ENCODE data around the gene MAN2B2. TPM values are rescaled to one million over a fixed set of nuclear protein-coding genes. Genes with fewer than 3 reads are reported as not detected.
"Not testable (repeated sequence)": the region's sequence is repeated elsewhere in the genome, so short reads cannot be mapped to it uniquely, and the experiment has no call there.

MAN2B2 gene
- total RNA-seq, 2 experiments from 2014 or later: 13.7 to 19.4 TPM

DNA sequence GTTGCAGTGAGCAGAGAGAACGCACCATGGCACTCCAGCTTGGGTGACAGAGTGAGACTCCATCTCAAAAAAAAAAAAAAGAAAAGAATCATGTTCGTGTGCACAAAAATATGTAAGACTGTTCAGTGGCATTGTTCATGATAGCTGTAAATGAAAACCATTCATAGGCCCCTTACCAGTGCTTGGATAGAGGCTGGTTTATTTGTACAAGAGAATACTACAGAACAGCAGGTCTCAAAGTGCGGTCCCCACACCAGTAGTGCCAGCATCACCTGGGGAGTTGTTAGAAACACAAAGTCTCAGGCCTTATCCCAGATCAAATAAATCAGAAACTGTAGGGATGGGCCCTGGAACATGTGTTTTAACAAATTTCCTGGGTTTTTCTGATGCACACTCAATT is 52.8 kb downstream of the MAN2B2 start:
- H2AFZ ChIP-seq (ENCODE audit: low read length): no peak overlapping the region
- no peaks in the 10 kb centered on the region for H4K20me1 ChIP-seq (ENCODE audit: insufficient read depth, low read length)
- POLR2A ChIA-PET: interaction anchor here (0.7 kb wide), 1 partner anchor 1739 kb away, joined by 4 read pairs; no protein-coding TSS in a partner anchor
- peaks cover 1% of the 10 kb centered on the region for H3K4me1 ChIP-seq (ENCODE audit: insufficient read depth, low read length, poor library complexity, severe bottlenecking)
- DNase-seq (ENCODE audit: low spot score): no peak
- H3K9me3 ChIP-seq (ENCODE audit: low read length): no peaks in the 10 kb centered on the region
- intact Hi-C loops (cut with micrococcal nuclease; ENCODE audit: unreplicated experiment): no loop called here
- TF ChIP-seq EZH2phosphoT487 (IDR thresholded peaks at IDR 0.05; ENCODE audit: borderline replicate concordance, low read depth, low read length) (no peak), CTCF (conservative IDR thresholded peaks at IDR 0.05; ENCODE audit: low read length) (no peak)
- no peak overlapping the region for H3K27ac ChIP-seq (ENCODE audit: low read depth, low read length, poor library complexity, severe bottlenecking)
- no TSS peak for BruUV-seq (replicated peaks)
- H3K36me3 ChIP-seq (ENCODE audit: insufficient read depth, low read length): no peaks in the 10 kb centered on the region
- H3K4me2 ChIP-seq (ENCODE audit: low read length): no peak overlapping the region
- no peak overlapping the region for H3K4me3 ChIP-seq (ENCODE audit: low read depth, low read length, poor library complexity, severe bottlenecking)
- H3K9me2 ChIP-seq (ENCODE audit: insufficient read depth, low read length): no peaks in the 10 kb centered on the region
- H3K79me2 ChIP-seq (ENCODE audit: insufficient read depth, low read depth, low read length): no peaks in the 10 kb centered on the region
- CTCF ChIA-PET (ENCODE audit: unreplicated experiment): no interaction called here

DNA sequence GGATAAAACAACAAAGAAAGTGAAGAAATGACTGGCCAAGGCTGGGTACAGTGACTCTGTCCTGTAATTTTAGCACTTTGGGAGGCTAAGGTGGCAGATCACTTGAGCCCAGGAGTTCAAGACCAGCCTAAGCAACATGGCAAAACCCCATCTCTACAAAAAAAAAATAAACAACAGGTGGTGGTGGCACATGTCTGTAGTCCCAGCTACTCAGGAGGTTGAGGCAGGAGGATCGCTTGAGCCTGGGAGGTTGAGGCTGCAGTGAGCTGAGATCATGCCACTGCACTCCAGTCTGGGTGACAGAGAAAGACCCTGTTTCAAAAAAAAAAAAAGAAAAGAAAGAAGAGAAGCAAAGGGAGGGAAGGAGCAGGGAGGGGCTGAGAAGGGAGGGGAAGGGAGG is 53.5 kb downstream of the MAN2B2 start:
- CTCF ChIA-PET (ENCODE audit: unreplicated experiment); H3K4me2 ChIP-seq (ENCODE audit: low read length); H4K20me1 ChIP-seq (ENCODE audit: insufficient read depth, low read length); DNase-seq (ENCODE audit: low spot score); H2AFZ ChIP-seq (ENCODE audit: low read length); BruUV-seq (replicated peaks); intact Hi-C loops (cut with micrococcal nuclease; ENCODE audit: unreplicated experiment); H3K4me3 ChIP-seq (ENCODE audit: low read depth, low read length, poor library complexity, severe bottlenecking); H3K4me1 ChIP-seq (ENCODE audit: insufficient read depth, low read length, poor library complexity, severe bottlenecking); H3K9me3 ChIP-seq (ENCODE audit: low read length); H3K27ac ChIP-seq (ENCODE audit: low read depth, low read length, poor library complexity, severe bottlenecking); H3K36me3 ChIP-seq (ENCODE audit: insufficient read depth, low read length); H3K9me2 ChIP-seq (ENCODE audit: insufficient read depth, low read length); H3K79me2 ChIP-seq (ENCODE audit: insufficient read depth, low read depth, low read length): not testable (repeated sequence)
- POLR2A ChIA-PET: interaction anchor here (1.1 to 1.2 kb wide), 2 partner anchors 12 to 45 kb away, joined by 3 to 5 read pairs; partner anchors contain the start of gene MRFAP1

GRCh38 chr4:6632125-6632524 is 57.1 kb downstream of the MAN2B2 start:
- Histone ChIP-seq H4K20me1 (ENCODE audit: insufficient read depth, low read length) (no peaks in the 10 kb centered on the region), H3K4me1 (ENCODE audit: insufficient read depth, low read length, poor library complexity, severe bottlenecking) (peaks cover 16% of the 10 kb centered on the region), H3K9me3 (ENCODE audit: low read length) (no peaks in the 10 kb centered on the region), H3K79me2 (ENCODE audit: insufficient read depth, low read depth, low read length) (no peaks in the 10 kb centered on the region), H3K4me2 (ENCODE audit: low read length) (no peak overlapping the region), H2AFZ (ENCODE audit: low read length) (no peak overlapping the region), H3K4me3 (ENCODE audit: low read depth, low read length, poor library complexity, severe bottlenecking) (no peak overlapping the region), H3K27ac (ENCODE audit: low read depth, low read length, poor library complexity, severe bottlenecking) (no peak overlapping the region), H3K36me3 (ENCODE audit: insufficient read depth, low read length) (no peaks in the 10 kb centered on the region), H3K9me2 (ENCODE audit: insufficient read depth, low read length) (no peaks in the 10 kb centered on the region)
- intact Hi-C loops (cut with micrococcal nuclease; ENCODE audit: unreplicated experiment): no loop called here
- no TSS peak for BruUV-seq (replicated peaks)
- ChIA-PET POLR2A (interaction anchor here (0.9 to 3.1 kb wide), 2 partner anchors 9 to 41 kb away, joined by 4 to 8 read pairs; partner anchors contain the start of gene MRFAP1), CTCF (ENCODE audit: unreplicated experiment) (no interaction called here)
- no peak for DNase-seq (ENCODE audit: low spot score)
- TF ChIP-seq EZH2phosphoT487 (IDR thresholded peaks at IDR 0.05; ENCODE audit: borderline replicate concordance, low read depth, low read length) (no peak), CTCF (conservative IDR thresholded peaks at IDR 0.05; ENCODE audit: low read length) (no peak)
